Esophagus muscularis mucosa (tissue), 3 donors: ENCODE measurements around the gene SMAD5.

ENCODE experiments used
- POLR2A ChIP-seq: fragments of 450-650 bp; IDR thresholded peaks from one replicate; pipeline ENCODE4 v1.6.1; 2017; ENCODE audit warnings: antibody characterized with exemption, moderate library complexity, mild to moderate bottlenecking, low read depth
- TF ChIP-seq, protein P1 (sequence below), 3 experiments: fragments of 200-600 bp in 2 of 3; fragments of 450-650 bp in 1 of 3; sonication (generic) in 2 of 3; IDR thresholded peaks; one replicate each; pipeline ENCODE4 v1.5.1; 2017 to 2019; ENCODE audit warnings: antibody characterized with exemption in 3 of 3, mild to moderate bottlenecking in 2 of 3, moderate library complexity in 1 of 3

GRCh38 chr5:136206361-136206760 lies 73.7 kb downstream of the SMAD5 start:
- TF ChIP-seq, protein P1, sequence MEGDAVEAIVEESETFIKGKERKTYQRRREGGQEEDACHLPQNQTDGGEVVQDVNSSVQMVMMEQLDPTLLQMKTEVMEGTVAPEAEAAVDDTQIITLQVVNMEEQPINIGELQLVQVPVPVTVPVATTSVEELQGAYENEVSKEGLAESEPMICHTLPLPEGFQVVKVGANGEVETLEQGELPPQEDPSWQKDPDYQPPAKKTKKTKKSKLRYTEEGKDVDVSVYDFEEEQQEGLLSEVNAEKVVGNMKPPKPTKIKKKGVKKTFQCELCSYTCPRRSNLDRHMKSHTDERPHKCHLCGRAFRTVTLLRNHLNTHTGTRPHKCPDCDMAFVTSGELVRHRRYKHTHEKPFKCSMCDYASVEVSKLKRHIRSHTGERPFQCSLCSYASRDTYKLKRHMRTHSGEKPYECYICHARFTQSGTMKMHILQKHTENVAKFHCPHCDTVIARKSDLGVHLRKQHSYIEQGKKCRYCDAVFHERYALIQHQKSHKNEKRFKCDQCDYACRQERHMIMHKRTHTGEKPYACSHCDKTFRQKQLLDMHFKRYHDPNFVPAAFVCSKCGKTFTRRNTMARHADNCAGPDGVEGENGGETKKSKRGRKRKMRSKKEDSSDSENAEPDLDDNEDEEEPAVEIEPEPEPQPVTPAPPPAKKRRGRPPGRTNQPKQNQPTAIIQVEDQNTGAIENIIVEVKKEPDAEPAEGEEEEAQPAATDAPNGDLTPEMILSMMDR (IDR thresholded peaks at IDR 0.05), result no peak
- TF ChIP-seq POLR2A, result no peak
